Measurements from ENCODE around the gene CHIC2.

Gene CHIC2

GRCh38 chr4:53987761-53988171 is 76.6 kb downstream of the CHIC2 start:
- TF ChIP-seq POLR2AphosphoS5 (IDR thresholded peaks at IDR 0.05; ENCODE audit: low read depth), result no peak
- TF ChIP-seq SPI1 (IDR thresholded peaks at IDR 0.05; ENCODE audit: borderline replicate concordance, low read depth), result no peak
- TF ChIP-seq GABPA (IDR thresholded peaks at IDR 0.05; ENCODE audit: low read depth), result no peak
- no peak for TF ChIP-seq REST (IDR thresholded peaks at IDR 0.05; ENCODE audit: insufficient replicate concordance, low read depth)
- no peak for TF ChIP-seq CTCF (IDR thresholded peaks at IDR 0.05; ENCODE audit: insufficient read depth, low read length)
- H3K4me3 ChIP-seq (replicated peaks; ENCODE audit: insufficient read depth, low read length), result no peak overlapping the region
- no peak for DNase-seq (ENCODE audit: low read depth in 1 of 2, low spot score in 1 of 2)
- H3K27me3 ChIP-seq (ENCODE audit: insufficient read depth, poor library complexity, severe bottlenecking), result no peaks in the 10 kb centered on the region
- no peak overlapping the region for H3K27ac ChIP-seq (replicated peaks)

GRCh38 chr4:53986062-53986461 is 78.3 kb downstream of the CHIC2 start:
- TF ChIP-seq SPI1 (IDR thresholded peaks at IDR 0.05; ENCODE audit: borderline replicate concordance, low read depth) (no peak), REST (IDR thresholded peaks at IDR 0.05; ENCODE audit: insufficient replicate concordance, low read depth) (no peak), POLR2AphosphoS5 (IDR thresholded peaks at IDR 0.05; ENCODE audit: low read depth) (no peak), CTCF (IDR thresholded peaks at IDR 0.05; ENCODE audit: insufficient read depth, low read length) (no peak), GABPA (IDR thresholded peaks at IDR 0.05; ENCODE audit: low read depth) (no peak)
- H3K27me3 ChIP-seq (ENCODE audit: insufficient read depth, poor library complexity, severe bottlenecking), result no peaks in the 10 kb centered on the region
- H3K27ac ChIP-seq (replicated peaks), result no peak overlapping the region
- no peak overlapping the region for H3K4me3 ChIP-seq (replicated peaks; ENCODE audit: insufficient read depth, low read length)
- DNase-seq (ENCODE audit: low read depth in 1 of 2, low spot score in 1 of 2), result no peak

GRCh38 chr4:53981567-53981966 is 82.8 kb downstream of the CHIC2 start:
- TF ChIP-seq SPI1 (IDR thresholded peaks at IDR 0.05; ENCODE audit: borderline replicate concordance, low read depth) (no peak), POLR2AphosphoS5 (IDR thresholded peaks at IDR 0.05; ENCODE audit: low read depth) (no peak), CTCF (IDR thresholded peaks at IDR 0.05; ENCODE audit: insufficient read depth, low read length) (no peak), REST (IDR thresholded peaks at IDR 0.05; ENCODE audit: insufficient replicate concordance, low read depth) (no peak), GABPA (IDR thresholded peaks at IDR 0.05; ENCODE audit: low read depth) (no peak)
- H3K27me3 ChIP-seq (ENCODE audit: insufficient read depth, poor library complexity, severe bottlenecking), result no peaks in the 10 kb centered on the region
- DNase-seq (ENCODE audit: low read depth in 1 of 2, low spot score in 1 of 2), result no peak

More at GRCh38 chr4:53981567-53981966, 82.8 kb downstream of the CHIC2 start:
- Histone ChIP-seq H3K4me3 (replicated peaks; ENCODE audit: insufficient read depth, low read length) (no peak overlapping the region), H3K27ac (replicated peaks) (no peak overlapping the region)
